GM19043 (cell line): ENCODE measurements around the gene NEK9.
"Not testable (repeated sequence)": the region's sequence is repeated elsewhere in the genome, so short reads cannot be mapped to it uniquely, and the experiment has no call there.

Source experiments
- ATAC-seq: cut with Tn5 transposase; IDR thresholded peaks from one replicate; pipeline ENCODE4 v1.9.1; 2021; ENCODE audit warnings: low read depth; ENCODE audit not compliant: unreplicated experiment

NEK9 gene

GRCh38 chr14:75147423-75148071 lies 20.7 kb upstream of the NEK9 start:
- no peak for ATAC-seq

- ATAC-seq: no peak
Measured at GRCh38 chr14:75144944-75145343, 18.1 kb upstream of the NEK9 start.

GRCh38 chr14:75143761-75144527 lies 17.1 kb upstream of the NEK9 start:
- ATAC-seq: no peak

- no peak for ATAC-seq
Measured at GRCh38 chr14:75142494-75142893, 15.6 kb upstream of the NEK9 start.

- no peak for ATAC-seq
Measured at GRCh38 chr14:75141967-75142366, 15.1 kb upstream of the NEK9 start.

- no peak for ATAC-seq
Measured at GRCh38 chr14:75141062-75141461, 14.2 kb upstream of the NEK9 start.

GRCh38 chr14:75140620-75141019 lies 13.8 kb upstream of the NEK9 start:
- ATAC-seq: no peak

GRCh38 chr14:75139185-75139584 lies 12.3 kb upstream of the NEK9 start:
- ATAC-seq: no peak

GRCh38 chr14:75138492-75138891 lies 11.6 kb upstream of the NEK9 start:
- no peak for ATAC-seq

GRCh38 chr14:75134644-75135043 lies 7.8 kb upstream of the NEK9 start:
- no peak for ATAC-seq

GRCh38 chr14:75133597-75133996 lies 6.7 kb upstream of the NEK9 start:
- ATAC-seq: no peak

- no peak for ATAC-seq
Measured at GRCh38 chr14:75132382-75133086, 5.7 kb upstream of the NEK9 start.

- ATAC-seq: no peak
Measured at GRCh38 chr14:75128596-75128990, 1.7 kb upstream of the NEK9 start.

- no peak for ATAC-seq
Measured at GRCh38 chr14:75127903-75128595, 1.2 kb upstream of the NEK9 start.

GRCh38 chr14:75127474-75127820 lies 599 bp upstream of the NEK9 start:
- not testable (repeated sequence) for ATAC-seq

- no peak for ATAC-seq
Measured at GRCh38 chr14:75126121-75126544, 715 bp downstream of the NEK9 start.

- ATAC-seq: no peak
Measured at GRCh38 chr14:75125617-75126016, 1.2 kb downstream of the NEK9 start.

GRCh38 chr14:75123991-75124390 lies 2.9 kb downstream of the NEK9 start:
- ATAC-seq: no peak

- no peak for ATAC-seq
Measured at GRCh38 chr14:75121552-75121951, 5.3 kb downstream of the NEK9 start.

GRCh38 chr14:75120541-75121291 lies 6.1 kb downstream of the NEK9 start:
- no peak for ATAC-seq
